ENCODE results near the gene MTM1. TPM values are rescaled to one million over a fixed set of nuclear protein-coding genes. Genes with fewer than 3 reads are reported as not detected.

Gene MTM1
- total RNA-seq, 1 donor: 9.8 TPM

GRCh38 chrX:150570512-150570911 is 2.1 kb downstream of the MTM1 start:
- Histone ChIP-seq H3K36me3 (ENCODE audit: insufficient read depth, low read length) (no peaks in the 10 kb centered on the region), H3K4me2 (ENCODE audit: insufficient read depth, low read length) (no peak overlapping the region), H4K20me1 (ENCODE audit: insufficient read depth, low read length) (peaks cover 7% of the 10 kb centered on the region), H3K4me1 (ENCODE audit: insufficient read depth, low read length) (peaks cover 6% of the 10 kb centered on the region), H3K4me3 (ENCODE audit: insufficient read depth, low read length) (no peak overlapping the region), H3K9me3 (ENCODE audit: low read depth, low read length) (no peaks in the 10 kb centered on the region), H2AFZ (ENCODE audit: low read length) (no peak overlapping the region), H3K27ac (ENCODE audit: low read depth, low read length) (no peak overlapping the region), H3K27me3 (ENCODE audit: insufficient read depth, low read length) (no peaks in the 10 kb centered on the region), H3K79me2 (ENCODE audit: insufficient read depth, low read length) (peaks cover 50% of the 10 kb centered on the region)
- no peak for DNase-seq (ENCODE audit: insufficient read length, low spot score, missing footprints)
- TF ChIP-seq, protein P1, sequence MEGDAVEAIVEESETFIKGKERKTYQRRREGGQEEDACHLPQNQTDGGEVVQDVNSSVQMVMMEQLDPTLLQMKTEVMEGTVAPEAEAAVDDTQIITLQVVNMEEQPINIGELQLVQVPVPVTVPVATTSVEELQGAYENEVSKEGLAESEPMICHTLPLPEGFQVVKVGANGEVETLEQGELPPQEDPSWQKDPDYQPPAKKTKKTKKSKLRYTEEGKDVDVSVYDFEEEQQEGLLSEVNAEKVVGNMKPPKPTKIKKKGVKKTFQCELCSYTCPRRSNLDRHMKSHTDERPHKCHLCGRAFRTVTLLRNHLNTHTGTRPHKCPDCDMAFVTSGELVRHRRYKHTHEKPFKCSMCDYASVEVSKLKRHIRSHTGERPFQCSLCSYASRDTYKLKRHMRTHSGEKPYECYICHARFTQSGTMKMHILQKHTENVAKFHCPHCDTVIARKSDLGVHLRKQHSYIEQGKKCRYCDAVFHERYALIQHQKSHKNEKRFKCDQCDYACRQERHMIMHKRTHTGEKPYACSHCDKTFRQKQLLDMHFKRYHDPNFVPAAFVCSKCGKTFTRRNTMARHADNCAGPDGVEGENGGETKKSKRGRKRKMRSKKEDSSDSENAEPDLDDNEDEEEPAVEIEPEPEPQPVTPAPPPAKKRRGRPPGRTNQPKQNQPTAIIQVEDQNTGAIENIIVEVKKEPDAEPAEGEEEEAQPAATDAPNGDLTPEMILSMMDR (IDR thresholded peaks at IDR 0.05; ENCODE audit: extremely low read depth, low read depth, low read length): no peak

- H3K4me2 ChIP-seq (ENCODE audit: insufficient read depth, low read length): no peak overlapping the region
- peaks cover 7% of the 10 kb centered on the region for H4K20me1 ChIP-seq (ENCODE audit: insufficient read depth, low read length)
- H2AFZ ChIP-seq (ENCODE audit: low read length): no peak overlapping the region
- H3K4me1 ChIP-seq (ENCODE audit: insufficient read depth, low read length): peaks cover 6% of the 10 kb centered on the region
- no peak overlapping the region for H3K4me3 ChIP-seq (ENCODE audit: insufficient read depth, low read length)
- peaks cover 66% of the 10 kb centered on the region for H3K79me2 ChIP-seq (ENCODE audit: insufficient read depth, low read length)
- no peaks in the 10 kb centered on the region for H3K27me3 ChIP-seq (ENCODE audit: insufficient read depth, low read length)
- TF ChIP-seq, protein P1 (IDR thresholded peaks at IDR 0.05; ENCODE audit: extremely low read depth, low read depth, low read length): no peak
- H3K36me3 ChIP-seq (ENCODE audit: insufficient read depth, low read length): no peaks in the 10 kb centered on the region
- DNase-seq (ENCODE audit: insufficient read length, low spot score, missing footprints): no peak
- H3K27ac ChIP-seq (ENCODE audit: low read depth, low read length): no peak overlapping the region
- no peaks in the 10 kb centered on the region for H3K9me3 ChIP-seq (ENCODE audit: low read depth, low read length)
Measured at GRCh38 chrX:150572206-150572605, 3.8 kb downstream of the MTM1 start.

- Histone ChIP-seq H3K9me3 (ENCODE audit: low read depth, low read length) (no peaks in the 10 kb centered on the region), H3K4me1 (ENCODE audit: insufficient read depth, low read length) (peaks cover 6% of the 10 kb centered on the region), H3K36me3 (ENCODE audit: insufficient read depth, low read length) (no peaks in the 10 kb centered on the region), H3K27me3 (ENCODE audit: insufficient read depth, low read length) (no peaks in the 10 kb centered on the region), H3K4me2 (ENCODE audit: insufficient read depth, low read length) (no peak overlapping the region), H3K4me3 (ENCODE audit: insufficient read depth, low read length) (no peak overlapping the region), H4K20me1 (ENCODE audit: insufficient read depth, low read length) (peaks cover 8% of the 10 kb centered on the region), H3K79me2 (ENCODE audit: insufficient read depth, low read length) (peaks cover 72% of the 10 kb centered on the region), H3K27ac (ENCODE audit: low read depth, low read length) (no peak overlapping the region), H2AFZ (ENCODE audit: low read length) (no peak overlapping the region)
- TF ChIP-seq, protein P1 (IDR thresholded peaks at IDR 0.05; ENCODE audit: extremely low read depth, low read depth, low read length): no peak
- no peak for DNase-seq (ENCODE audit: insufficient read length, low spot score, missing footprints)
Measured at GRCh38 chrX:150573106-150573505, 4.7 kb downstream of the MTM1 start.

GRCh38 chrX:150573702-150574101 is 5.3 kb downstream of the MTM1 start:
- no peaks in the 10 kb centered on the region for H3K27me3 ChIP-seq (ENCODE audit: insufficient read depth, low read length)

More at GRCh38 chrX:150573702-150574101, 5.3 kb downstream of the MTM1 start:
- no peaks in the 10 kb centered on the region for H3K9me3 ChIP-seq (ENCODE audit: low read depth, low read length)
- H4K20me1 ChIP-seq (ENCODE audit: insufficient read depth, low read length): peaks cover 9% of the 10 kb centered on the region
- H2AFZ ChIP-seq (ENCODE audit: low read length): no peak overlapping the region
- H3K79me2 ChIP-seq (ENCODE audit: insufficient read depth, low read length): peaks cover 77% of the 10 kb centered on the region
- H3K4me1 ChIP-seq (ENCODE audit: insufficient read depth, low read length): peaks cover 6% of the 10 kb centered on the region
- DNase-seq (ENCODE audit: insufficient read length, low spot score, missing footprints): no peak
- no peaks in the 10 kb centered on the region for H3K36me3 ChIP-seq (ENCODE audit: insufficient read depth, low read length)
- TF ChIP-seq, protein P1 (IDR thresholded peaks at IDR 0.05; ENCODE audit: extremely low read depth, low read depth, low read length): no peak
- H3K27ac ChIP-seq (ENCODE audit: low read depth, low read length): no peak overlapping the region
- H3K4me3 ChIP-seq (ENCODE audit: insufficient read depth, low read length): no peak overlapping the region
- no peak overlapping the region for H3K4me2 ChIP-seq (ENCODE audit: insufficient read depth, low read length)
